Esophagus squamous epithelium (tissue), 4 donors: ENCODE data around the gene ANAPC13.

ENCODE experiments used
- POLR2A ChIP-seq, 4 donors: fragments of 450-650 bp; IDR thresholded peaks; one replicate each; pipeline ENCODE4 v1.6.1; 2017; ENCODE audit warnings: antibody characterized with exemption in 4 of 4, mild to moderate bottlenecking in 4 of 4, moderate library complexity in 3 of 4
- TF ChIP-seq, protein P1 (sequence below), 6 experiments: fragments of 450-650 bp in 4 of 6; fragments of 200-600 bp in 2 of 6; sonication (generic) in 2 of 6; IDR thresholded peaks; one replicate each; pipeline ENCODE4 v1.5.1; 2016 to 2019; ENCODE audit warnings: antibody characterized with exemption in 6 of 6, mild to moderate bottlenecking in 4 of 6, moderate library complexity in 4 of 6

DNA sequence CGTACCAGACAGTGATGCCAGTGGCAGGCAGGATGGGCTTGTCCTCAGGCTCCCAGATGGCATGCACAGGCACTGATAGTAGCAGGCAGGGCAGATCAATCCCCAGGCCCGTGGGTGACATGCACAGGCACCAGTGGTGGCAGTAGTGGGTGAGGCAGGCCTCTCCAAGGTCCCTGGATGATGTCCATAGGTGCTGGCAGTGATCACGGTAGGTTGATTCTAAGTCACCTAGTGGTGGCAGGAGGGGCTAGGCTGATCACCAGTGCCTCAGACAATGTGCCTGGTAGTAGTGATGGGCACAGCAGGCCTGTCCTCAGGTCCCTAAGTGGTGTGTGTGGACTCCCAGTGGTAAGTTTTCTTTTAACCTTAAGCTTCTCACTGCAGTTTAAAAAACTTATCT, 19.7 kb upstream of the ANAPC13 start:
- TF ChIP-seq, protein P1, sequence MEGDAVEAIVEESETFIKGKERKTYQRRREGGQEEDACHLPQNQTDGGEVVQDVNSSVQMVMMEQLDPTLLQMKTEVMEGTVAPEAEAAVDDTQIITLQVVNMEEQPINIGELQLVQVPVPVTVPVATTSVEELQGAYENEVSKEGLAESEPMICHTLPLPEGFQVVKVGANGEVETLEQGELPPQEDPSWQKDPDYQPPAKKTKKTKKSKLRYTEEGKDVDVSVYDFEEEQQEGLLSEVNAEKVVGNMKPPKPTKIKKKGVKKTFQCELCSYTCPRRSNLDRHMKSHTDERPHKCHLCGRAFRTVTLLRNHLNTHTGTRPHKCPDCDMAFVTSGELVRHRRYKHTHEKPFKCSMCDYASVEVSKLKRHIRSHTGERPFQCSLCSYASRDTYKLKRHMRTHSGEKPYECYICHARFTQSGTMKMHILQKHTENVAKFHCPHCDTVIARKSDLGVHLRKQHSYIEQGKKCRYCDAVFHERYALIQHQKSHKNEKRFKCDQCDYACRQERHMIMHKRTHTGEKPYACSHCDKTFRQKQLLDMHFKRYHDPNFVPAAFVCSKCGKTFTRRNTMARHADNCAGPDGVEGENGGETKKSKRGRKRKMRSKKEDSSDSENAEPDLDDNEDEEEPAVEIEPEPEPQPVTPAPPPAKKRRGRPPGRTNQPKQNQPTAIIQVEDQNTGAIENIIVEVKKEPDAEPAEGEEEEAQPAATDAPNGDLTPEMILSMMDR (IDR thresholded peaks at IDR 0.05) = no peak
- no peak for TF ChIP-seq POLR2A (IDR thresholded peaks at IDR 0.05)
